Activated T-helper 2 cell treated with anti-CD3 and anti-CD28 coated beads, Interferon-gamma antibody, Interleukin-2, Interleukin-4, amounts not matched to agents 10 μg/mL and 5 μg/mL and 100 μg/mL, durations not matched to agents 14 hours and 24 hours and 36 hours (primary cell): ENCODE results near the gene LIM2. TPM values are rescaled to one million over a fixed set of nuclear protein-coding genes. Genes with fewer than 3 reads are reported as not detected.

Source experiments
- DNase-seq: peaks from one replicate; pipeline ENCODE4 v3.0.0; 2021; ENCODE audit warnings: low spot score
- H3K27ac Mint-ChIP-seq: one replicate; pipeline ENCODE4 v1.8.0; 2021; ENCODE audit warnings: mixed read lengths
- H3K27me3 Mint-ChIP-seq: one replicate; pipeline ENCODE4 v1.8.0; 2021; ENCODE audit warnings: low read depth, mixed read lengths
- H3K36me3 Mint-ChIP-seq: one replicate; pipeline ENCODE4 v1.8.0; 2021; ENCODE audit warnings: low read depth, mixed read lengths
- H3K4me1 Mint-ChIP-seq: one replicate; pipeline ENCODE4 v1.8.0; 2021; ENCODE audit warnings: low read depth, mixed read lengths
- H3K4me3 Mint-ChIP-seq: one replicate; pipeline ENCODE4 v1.8.0; 2021; ENCODE audit warnings: low read depth, mild to moderate bottlenecking, moderate library complexity, mixed read lengths
- H3K9me3 Mint-ChIP-seq: one replicate; pipeline ENCODE4 v1.8.0; 2021; ENCODE audit warnings: mixed read lengths
- intact Hi-C: fragments of 100-400 bp; cut with micrococcal nuclease; formaldehyde crosslinking; loops from one replicate; pipeline ENCODE4 v1.15.1; 2023
- total RNA-seq: library from RNA; stranded (reverse); gene quantifications from 2 replicates; pipeline ENCODE4 v1.2.3, GENCODE V29; 2022

LIM2 gene
- total RNA-seq, 1 donor from 2014 or later, result not detected

GRCh38 chr19:51339687-51340656 lies 47.8 kb downstream of the LIM2 start:
- intact Hi-C loops, result loop anchor here (1.0 to 2.0 kb wide), 6 partner anchors 15 to 317 kb away; no protein-coding TSS in a partner anchor
- Mint-ChIP-seq H3K9me3 (no peaks in the 10 kb centered on the region), H3K36me3 (peaks cover 10% of the 10 kb centered on the region), H3K4me3 (peak overlapping the region; percentile 95), H3K4me1 (peaks cover 23% of the 10 kb centered on the region), H3K27ac (peak overlapping the region; percentile 89), H3K27me3 (peaks cover 2% of the 10 kb centered on the region)
- peak; percentile 93 for DNase-seq

GRCh38 chr19:51339313-51339686 lies 48.5 kb downstream of the LIM2 start:
- H3K27ac Mint-ChIP-seq, result peak overlapping the region; percentile 89
- H3K4me3 Mint-ChIP-seq, result peak overlapping the region; percentile 95
- peaks cover 23% of the 10 kb centered on the region for H3K4me1 Mint-ChIP-seq
- peaks cover 9% of the 10 kb centered on the region for H3K36me3 Mint-ChIP-seq
- no peaks in the 10 kb centered on the region for H3K9me3 Mint-ChIP-seq
- intact Hi-C loops, result loop anchor here (1.0 to 2.0 kb wide), 6 partner anchors 16 to 318 kb away; no protein-coding TSS in a partner anchor
- H3K27me3 Mint-ChIP-seq, result peaks cover 2% of the 10 kb centered on the region
- no peak for DNase-seq

GRCh38 chr19:51338563-51339312 lies 49.0 kb downstream of the LIM2 start:
- Mint-ChIP-seq H3K36me3 (peaks cover 9% of the 10 kb centered on the region), H3K9me3 (no peaks in the 10 kb centered on the region), H3K27me3 (peaks cover 2% of the 10 kb centered on the region), H3K4me1 (peaks cover 23% of the 10 kb centered on the region), H3K27ac (peak overlapping the region; percentile 89), H3K4me3 (peak overlapping the region; percentile 95)
- intact Hi-C loops, result loop anchor here (1.0 to 2.0 kb wide), 6 partner anchors 16 to 319 kb away; no protein-coding TSS in a partner anchor
- DNase-seq, result peak; percentile 83

- DNase-seq, result no peak
- peak overlapping the region; percentile 51 for H3K27ac Mint-ChIP-seq
Measured at GRCh38 chr19:51337861-51338562, 49.8 kb downstream of the LIM2 start.

GRCh38 chr19:51337141-51337860 lies 50.5 kb downstream of the LIM2 start:
- Mint-ChIP-seq H3K36me3 (peaks cover 11% of the 10 kb centered on the region), H3K4me3 (no peak overlapping the region), H3K9me3 (no peaks in the 10 kb centered on the region), H3K4me1 (peaks cover 18% of the 10 kb centered on the region), H3K27ac (no peak overlapping the region), H3K27me3 (peaks cover 2% of the 10 kb centered on the region)
- intact Hi-C loops, result no loop called here
- DNase-seq, result no peak

More at GRCh38 chr19:51337861-51338562, 49.8 kb downstream of the LIM2 start:
- Mint-ChIP-seq H3K9me3 (no peaks in the 10 kb centered on the region), H3K27me3 (peaks cover 2% of the 10 kb centered on the region), H3K4me3 (peak overlapping the region; percentile 95), H3K4me1 (peaks cover 23% of the 10 kb centered on the region), H3K36me3 (peaks cover 11% of the 10 kb centered on the region)
- intact Hi-C loops, result loop anchor here (2.0 kb wide), 2 partner anchors 17 to 71 kb away; no protein-coding TSS in a partner anchor

GRCh38 chr19:51333836-51334460 lies 53.8 kb downstream of the LIM2 start:
- Mint-ChIP-seq H3K9me3 (no peaks in the 10 kb centered on the region), H3K4me3 (no peak overlapping the region), H3K36me3 (peaks cover 31% of the 10 kb centered on the region), H3K27me3 (no peaks in the 10 kb centered on the region), H3K4me1 (peaks cover 9% of the 10 kb centered on the region), H3K27ac (no peak overlapping the region)
- no peak for DNase-seq
- intact Hi-C loops, result no loop called here

- DNase-seq, result no peak
- no peaks in the 10 kb centered on the region for H3K9me3 Mint-ChIP-seq
- no peak overlapping the region for H3K4me3 Mint-ChIP-seq
- H3K36me3 Mint-ChIP-seq, result peaks cover 33% of the 10 kb centered on the region
- H3K4me1 Mint-ChIP-seq, result peaks cover 11% of the 10 kb centered on the region
- peaks cover 4% of the 10 kb centered on the region for H3K27me3 Mint-ChIP-seq
- H3K27ac Mint-ChIP-seq, result no peak overlapping the region
- intact Hi-C loops, result no loop called here
Measured at GRCh38 chr19:51331716-51332115, 56.1 kb downstream of the LIM2 start.

- peaks cover 9% of the 10 kb centered on the region for H3K27me3 Mint-ChIP-seq
Measured at GRCh38 chr19:51331193-51331592, 56.6 kb downstream of the LIM2 start.

GRCh38 chr19:51330366-51330765 lies 57.4 kb downstream of the LIM2 start:
- no peak for DNase-seq
- no peaks in the 10 kb centered on the region for H3K9me3 Mint-ChIP-seq
- no peak overlapping the region for H3K27ac Mint-ChIP-seq
- peaks cover 17% of the 10 kb centered on the region for H3K27me3 Mint-ChIP-seq
- intact Hi-C loops, result no loop called here
- H3K36me3 Mint-ChIP-seq, result peaks cover 30% of the 10 kb centered on the region
- peaks cover 17% of the 10 kb centered on the region for H3K4me1 Mint-ChIP-seq
- H3K4me3 Mint-ChIP-seq, result no peak overlapping the region

More at GRCh38 chr19:51331193-51331592, 56.6 kb downstream of the LIM2 start:
- no peak for DNase-seq
- no peak overlapping the region for H3K27ac Mint-ChIP-seq
- H3K36me3 Mint-ChIP-seq, result peaks cover 30% of the 10 kb centered on the region
- H3K9me3 Mint-ChIP-seq, result no peaks in the 10 kb centered on the region
- H3K4me3 Mint-ChIP-seq, result no peak overlapping the region
- intact Hi-C loops, result no loop called here
- H3K4me1 Mint-ChIP-seq, result peaks cover 11% of the 10 kb centered on the region
